ENCODE measurements around the gene GATD1. TPM values are rescaled to one million over a fixed set of nuclear protein-coding genes. Genes with fewer than 3 reads are reported as not detected.

Gene GATD1
- total RNA-seq, 1 experiment from 2014 or later = 83.3 TPM

- CTCF ChIA-PET = interaction anchor here (0.6 to 1.5 kb wide), 6 partner anchors 14 to 98 kb away, joined by 3 to 6 read pairs (median 4); no protein-coding TSS in a partner anchor
- Mint-ChIP-seq H3K27me3 (ENCODE audit: unreplicated experiment) (no peaks in the 10 kb centered on the region), H3K4me3 (ENCODE audit: low read depth, unreplicated experiment) (peak within 1 kb of the TSS; percentile 90), H3K36me3 (ENCODE audit: insufficient read depth, unreplicated experiment) (peaks cover 38% of the 10 kb centered on the region), H3K4me1 (ENCODE audit: low read depth, unreplicated experiment) (no peaks in the 10 kb centered on the region), H3K9me3 (ENCODE audit: low read depth, unreplicated experiment) (no peaks in the 10 kb centered on the region), H3K27ac (ENCODE audit: unreplicated experiment) (peak within 1 kb of the TSS; percentile 81)
- TF ChIP-seq CTCF (IDR thresholded peaks at IDR 0.05; ENCODE audit: unreplicated experiment) = no peak
- intact Hi-C loops (cut with micrococcal nuclease; ENCODE audit: unreplicated experiment) = no loop called here
- DNase-seq = peak; percentile 98
- no TSS peak for BruUV-seq (replicated peaks)
These were observed 29.9 kb downstream of the GATD1 start, which contains the start of gene TALDO1 for GRCh38 chr11:747158-748006. Gene TALDO1 (plus strand): TSS chr11:747464. CDS start chr11:747482, 18 bp downstream.

- intact Hi-C loops (cut with micrococcal nuclease; ENCODE audit: unreplicated experiment) = no loop called here
- Mint-ChIP-seq H3K27me3 (ENCODE audit: unreplicated experiment) (no peaks in the 10 kb centered on the region), H3K9me3 (ENCODE audit: low read depth, unreplicated experiment) (no peaks in the 10 kb centered on the region), H3K4me1 (ENCODE audit: low read depth, unreplicated experiment) (no peaks in the 10 kb centered on the region), H3K27ac (ENCODE audit: unreplicated experiment) (no peak overlapping the region), H3K36me3 (ENCODE audit: insufficient read depth, unreplicated experiment) (peaks cover 38% of the 10 kb centered on the region), H3K4me3 (ENCODE audit: low read depth, unreplicated experiment) (peak overlapping the region; percentile 90)
- no peak for DNase-seq
- no TSS peak for BruUV-seq (replicated peaks)
- CTCF ChIA-PET = interaction anchor here (0.5 to 1.5 kb wide), 7 partner anchors 9 to 707 kb away, joined by 3 to 6 read pairs (median 4); no protein-coding TSS in a partner anchor
- TF ChIP-seq CTCF (IDR thresholded peaks at IDR 0.05; ENCODE audit: unreplicated experiment) = no peak
These were observed 30.8 kb downstream of the GATD1 start for GRCh38 chr11:746289-747157.

GRCh38 chr11:745428-745827 is 31.9 kb downstream of the GATD1 start:
- Mint-ChIP-seq H3K27ac (ENCODE audit: unreplicated experiment) (no peak overlapping the region), H3K4me1 (ENCODE audit: low read depth, unreplicated experiment) (no peaks in the 10 kb centered on the region), H3K36me3 (ENCODE audit: insufficient read depth, unreplicated experiment) (peaks cover 34% of the 10 kb centered on the region), H3K27me3 (ENCODE audit: unreplicated experiment) (no peaks in the 10 kb centered on the region), H3K9me3 (ENCODE audit: low read depth, unreplicated experiment) (no peaks in the 10 kb centered on the region), H3K4me3 (ENCODE audit: low read depth, unreplicated experiment) (no peak overlapping the region)
- TF ChIP-seq CTCF (IDR thresholded peaks at IDR 0.05; ENCODE audit: unreplicated experiment) = no peak
- DNase-seq = no peak
- BruUV-seq (replicated peaks) = TSS peak; percentile 48
- CTCF ChIA-PET = no interaction called here
- intact Hi-C loops (cut with micrococcal nuclease; ENCODE audit: unreplicated experiment) = no loop called here

GRCh38 chr11:742571-743201 is 34.6 kb downstream of the GATD1 start:
- H3K4me3 Mint-ChIP-seq (ENCODE audit: low read depth, unreplicated experiment) = no peak overlapping the region
- no peaks in the 10 kb centered on the region for H3K9me3 Mint-ChIP-seq (ENCODE audit: low read depth, unreplicated experiment)
- no peak for TF ChIP-seq CTCF (IDR thresholded peaks at IDR 0.05; ENCODE audit: unreplicated experiment)
- no peak for DNase-seq
- CTCF ChIA-PET = no interaction called here
- H3K4me1 Mint-ChIP-seq (ENCODE audit: low read depth, unreplicated experiment) = no peaks in the 10 kb centered on the region
- H3K27ac Mint-ChIP-seq (ENCODE audit: unreplicated experiment) = no peak overlapping the region
- no TSS peak for BruUV-seq (replicated peaks)
- H3K36me3 Mint-ChIP-seq (ENCODE audit: insufficient read depth, unreplicated experiment) = peaks cover 15% of the 10 kb centered on the region
- intact Hi-C loops (cut with micrococcal nuclease; ENCODE audit: unreplicated experiment) = no loop called here
- H3K27me3 Mint-ChIP-seq (ENCODE audit: unreplicated experiment) = no peaks in the 10 kb centered on the region

All from Calu3 (cell line).